Gastroesophageal sphincter (tissue), 3 donors: Measurements from ENCODE around the gene CDC27.

Experiments used
- EP300 ChIP-seq: sonication (generic); formaldehyde crosslinking; IDR thresholded peaks from one replicate; pipeline ENCODE4 v1.6.1; 2017; ENCODE audit warnings: antibody characterized with exemption, mild to moderate bottlenecking
- POLR2A ChIP-seq, 2 donors: fragments of 450-650 bp; IDR thresholded peaks; one replicate each; pipeline ENCODE4 v1.6.1; 2017; ENCODE audit warnings: antibody characterized with exemption in 2 of 2, mild to moderate bottlenecking in 2 of 2, moderate library complexity in 1 of 2
- POLR2AphosphoS5 ChIP-seq: sonication (generic); formaldehyde crosslinking; IDR thresholded peaks from one replicate; pipeline ENCODE4 v1.6.1; 2017; ENCODE audit warnings: antibody characterized with exemption
- TF ChIP-seq, protein P1 (sequence below), 4 experiments: fragments of 200-600 bp in 2 of 4; fragments of 450-650 bp in 2 of 4; sonication (generic) in 1 of 4; IDR thresholded peaks; one replicate each; pipeline ENCODE4 v1.5.1; 2017 to 2019; ENCODE audit warnings: antibody characterized with exemption in 4 of 4, mild to moderate bottlenecking in 2 of 4, moderate library complexity in 2 of 4

DNA sequence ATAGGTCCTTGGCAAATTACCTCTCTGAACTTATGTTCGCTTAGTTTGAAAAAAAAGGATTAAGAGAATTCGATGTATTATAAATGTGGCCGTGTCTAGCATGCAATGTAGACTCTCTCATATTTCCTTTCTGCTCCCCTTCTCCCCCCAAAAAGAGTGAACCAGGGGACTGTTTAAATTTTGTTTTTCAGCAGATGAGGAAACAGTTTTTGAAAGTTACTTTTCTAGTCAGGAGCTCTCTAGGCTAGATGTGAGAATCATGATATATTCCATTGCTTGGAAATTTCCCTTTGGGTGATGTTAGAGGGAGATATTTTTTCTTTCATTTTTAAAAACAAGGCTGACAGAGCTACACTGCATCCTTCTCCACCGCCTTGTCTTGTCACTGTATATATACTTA is 1.1 kb upstream of the CDC27 start:
- TF ChIP-seq, protein P1, sequence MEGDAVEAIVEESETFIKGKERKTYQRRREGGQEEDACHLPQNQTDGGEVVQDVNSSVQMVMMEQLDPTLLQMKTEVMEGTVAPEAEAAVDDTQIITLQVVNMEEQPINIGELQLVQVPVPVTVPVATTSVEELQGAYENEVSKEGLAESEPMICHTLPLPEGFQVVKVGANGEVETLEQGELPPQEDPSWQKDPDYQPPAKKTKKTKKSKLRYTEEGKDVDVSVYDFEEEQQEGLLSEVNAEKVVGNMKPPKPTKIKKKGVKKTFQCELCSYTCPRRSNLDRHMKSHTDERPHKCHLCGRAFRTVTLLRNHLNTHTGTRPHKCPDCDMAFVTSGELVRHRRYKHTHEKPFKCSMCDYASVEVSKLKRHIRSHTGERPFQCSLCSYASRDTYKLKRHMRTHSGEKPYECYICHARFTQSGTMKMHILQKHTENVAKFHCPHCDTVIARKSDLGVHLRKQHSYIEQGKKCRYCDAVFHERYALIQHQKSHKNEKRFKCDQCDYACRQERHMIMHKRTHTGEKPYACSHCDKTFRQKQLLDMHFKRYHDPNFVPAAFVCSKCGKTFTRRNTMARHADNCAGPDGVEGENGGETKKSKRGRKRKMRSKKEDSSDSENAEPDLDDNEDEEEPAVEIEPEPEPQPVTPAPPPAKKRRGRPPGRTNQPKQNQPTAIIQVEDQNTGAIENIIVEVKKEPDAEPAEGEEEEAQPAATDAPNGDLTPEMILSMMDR (IDR thresholded peaks at IDR 0.05), result no peak
- TF ChIP-seq POLR2A (IDR thresholded peaks at IDR 0.05) (no peak), EP300 (no peak), POLR2AphosphoS5 (no peak)
